MCF 10A (cell line): ENCODE results near the gene KLF9. TPM values are rescaled to one million over a fixed set of nuclear protein-coding genes. Genes with fewer than 3 reads are reported as not detected.

ENCODE experiments used
- BruUV-seq: library from RNA; stranded (reverse); fragments of 400-500 nt; replicated peaks from 2 replicates; lab custom pipeline; 2021; lab: Mats Ljungman, UMichigan
- CTCF ChIA-PET: fragments of 300-600 bp; sonication (Branson Sonifier 250); formaldehyde crosslinking; extraction: SDS; loops from one replicate; lab custom pipeline; 2021; ENCODE audit warnings: antibody characterized with exemption, inconsistent platforms; lab: Yijun Ruan, JAX
- POLR2A ChIA-PET: fragments of 300-600, 350-650 bp; sonication (Branson Sonifier 250); formaldehyde crosslinking; extraction: SDS; loops from one replicate; lab custom pipeline; 2020; ENCODE audit warnings: antibody characterized with exemption, inconsistent platforms; lab: Yijun Ruan, JAX
- DNase-seq: peaks from one replicate; pipeline ENCODE4 v3.0.0-alpha.2; 2018; ENCODE audit not compliant: unreplicated experiment
- H3K27ac Mint-ChIP-seq: one replicate; pipeline ENCODE4 v1.8.0; 2022; ENCODE audit warnings: mild to moderate bottlenecking, low read depth, mixed read lengths; ENCODE audit not compliant: unreplicated experiment
- H3K27me3 Mint-ChIP-seq: one replicate; pipeline ENCODE4 v1.8.0; 2022; ENCODE audit warnings: mixed read lengths; ENCODE audit not compliant: insufficient read depth, unreplicated experiment
- H3K36me3 Mint-ChIP-seq: one replicate; pipeline ENCODE4 v1.8.0; 2022; ENCODE audit warnings: mild to moderate bottlenecking, moderate library complexity, mixed read lengths; ENCODE audit not compliant: insufficient read depth, unreplicated experiment
- H3K4me1 Mint-ChIP-seq: one replicate; pipeline ENCODE4 v1.8.0; 2022; ENCODE audit warnings: mixed read lengths; ENCODE audit not compliant: insufficient read depth, unreplicated experiment
- H3K4me3 Mint-ChIP-seq: one replicate; pipeline ENCODE4 v1.8.0; 2022; ENCODE audit warnings: mild to moderate bottlenecking, moderate library complexity, mixed read lengths; ENCODE audit not compliant: unreplicated experiment
- H3K9me3 Mint-ChIP-seq: one replicate; pipeline ENCODE4 v1.8.0; 2022; ENCODE audit warnings: mixed read lengths; ENCODE audit not compliant: unreplicated experiment
- intact Hi-C: fragments of 100-400 bp; cut with micrococcal nuclease; formaldehyde crosslinking; loops from 2 replicates; pipeline ENCODE4 v1.14.1; 2022
- total RNA-seq: library from RNA; stranded (reverse); gene quantifications from 2 replicates; pipeline ENCODE4 v1.2.3, GENCODE V29; 2022
- TF ChIP-seq, protein P1 (sequence below): fragments of 200-600 bp; IDR thresholded peaks from one replicate; pipeline ENCODE4 v1.8.0; 2022; ENCODE audit warnings: antibody characterized with exemption, mild to moderate bottlenecking; ENCODE audit not compliant: unreplicated experiment

The KLF9 gene
- total RNA-seq, 1 experiment from 2014 or later = 5.9 TPM

DNA sequence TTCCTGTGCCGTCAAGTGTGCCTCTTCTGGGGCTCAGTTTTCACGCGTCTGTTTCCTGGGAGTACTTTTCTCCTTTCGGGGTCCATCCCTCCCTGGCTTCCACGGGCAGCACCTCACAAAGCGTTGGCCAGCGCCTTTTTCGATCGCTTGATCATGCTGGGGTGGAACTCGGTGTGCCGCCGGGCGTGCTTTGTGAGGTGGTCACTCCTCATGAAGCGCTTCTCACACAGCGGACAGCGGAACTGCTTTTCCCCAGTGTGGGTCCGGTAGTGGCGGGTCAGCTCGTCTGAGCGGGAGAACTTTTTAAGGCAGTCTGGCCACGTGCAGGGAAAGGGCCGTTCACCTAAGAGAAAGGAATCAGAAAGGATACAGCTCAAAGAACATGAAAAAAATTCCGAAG lies 26.8 kb downstream of the KLF9 start:
- H3K4me3 Mint-ChIP-seq = no peak overlapping the region
- TF ChIP-seq, protein P1, sequence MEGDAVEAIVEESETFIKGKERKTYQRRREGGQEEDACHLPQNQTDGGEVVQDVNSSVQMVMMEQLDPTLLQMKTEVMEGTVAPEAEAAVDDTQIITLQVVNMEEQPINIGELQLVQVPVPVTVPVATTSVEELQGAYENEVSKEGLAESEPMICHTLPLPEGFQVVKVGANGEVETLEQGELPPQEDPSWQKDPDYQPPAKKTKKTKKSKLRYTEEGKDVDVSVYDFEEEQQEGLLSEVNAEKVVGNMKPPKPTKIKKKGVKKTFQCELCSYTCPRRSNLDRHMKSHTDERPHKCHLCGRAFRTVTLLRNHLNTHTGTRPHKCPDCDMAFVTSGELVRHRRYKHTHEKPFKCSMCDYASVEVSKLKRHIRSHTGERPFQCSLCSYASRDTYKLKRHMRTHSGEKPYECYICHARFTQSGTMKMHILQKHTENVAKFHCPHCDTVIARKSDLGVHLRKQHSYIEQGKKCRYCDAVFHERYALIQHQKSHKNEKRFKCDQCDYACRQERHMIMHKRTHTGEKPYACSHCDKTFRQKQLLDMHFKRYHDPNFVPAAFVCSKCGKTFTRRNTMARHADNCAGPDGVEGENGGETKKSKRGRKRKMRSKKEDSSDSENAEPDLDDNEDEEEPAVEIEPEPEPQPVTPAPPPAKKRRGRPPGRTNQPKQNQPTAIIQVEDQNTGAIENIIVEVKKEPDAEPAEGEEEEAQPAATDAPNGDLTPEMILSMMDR = no peak
- CTCF ChIA-PET = interaction anchor here (0.8 kb wide), 1 partner anchor 35 kb away, joined by 3 read pairs; no protein-coding TSS in a partner anchor
- intact Hi-C loops = no loop called here
- POLR2A ChIA-PET = interaction anchor here (1.3 kb wide), 1 partner anchor 31 kb away, joined by 3 read pairs; no protein-coding TSS in a partner anchor
- peaks cover 36% of the 10 kb centered on the region for H3K36me3 Mint-ChIP-seq
- peaks cover 21% of the 10 kb centered on the region for H3K4me1 Mint-ChIP-seq
- no peaks in the 10 kb centered on the region for H3K27me3 Mint-ChIP-seq
- no peak for DNase-seq
- no peaks in the 10 kb centered on the region for H3K9me3 Mint-ChIP-seq
- no TSS peak for BruUV-seq
- H3K27ac Mint-ChIP-seq = no peak overlapping the region

DNA sequence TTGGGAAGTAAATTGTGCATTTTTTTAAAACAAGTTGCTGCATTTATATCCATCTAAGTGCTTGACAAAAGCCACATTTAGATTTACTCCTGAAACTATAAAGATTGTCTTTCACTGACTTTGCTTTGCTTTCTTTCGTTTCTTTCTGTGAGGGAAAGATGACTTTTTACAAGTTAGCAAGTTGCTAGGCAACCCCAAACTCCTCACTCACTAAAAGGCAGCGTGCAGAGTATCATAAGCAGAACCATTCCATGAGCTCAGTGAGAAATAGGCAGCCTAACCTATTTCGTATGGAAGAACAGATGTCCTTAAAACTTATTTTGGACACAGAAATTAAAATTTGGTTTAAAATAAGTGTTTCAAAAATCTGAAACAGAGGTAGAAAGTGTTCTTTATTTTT lies 29.0 kb downstream of the KLF9 start:
- intact Hi-C loops = no loop called here
- no peak overlapping the region for H3K27ac Mint-ChIP-seq
- peaks cover 11% of the 10 kb centered on the region for H3K4me1 Mint-ChIP-seq
- TF ChIP-seq, protein P1 = no peak
- CTCF ChIA-PET = interaction anchor here (0.6 to 0.7 kb wide), 2 partner anchors 14 to 759 kb away, joined by 3 to 4 read pairs; no protein-coding TSS in a partner anchor
- H3K9me3 Mint-ChIP-seq = no peaks in the 10 kb centered on the region
- peaks cover 36% of the 10 kb centered on the region for H3K36me3 Mint-ChIP-seq
- no TSS peak for BruUV-seq
- no peak for DNase-seq
- POLR2A ChIA-PET = interaction anchor here (0.7 to 1.0 kb wide), 2 partner anchors 10 to 25 kb away, joined by 3 to 6 read pairs; no protein-coding TSS in a partner anchor
- no peak overlapping the region for H3K4me3 Mint-ChIP-seq
- no peaks in the 10 kb centered on the region for H3K27me3 Mint-ChIP-seq

GRCh38 chr9:70382709-70383605 lies 31.5 kb downstream of the KLF9 start:
- no TSS peak for BruUV-seq
- no peaks in the 10 kb centered on the region for H3K4me1 Mint-ChIP-seq
- no peaks in the 10 kb centered on the region for H3K27me3 Mint-ChIP-seq
- H3K27ac Mint-ChIP-seq = no peak overlapping the region
- H3K9me3 Mint-ChIP-seq = no peaks in the 10 kb centered on the region
- TF ChIP-seq, protein P1 = no peak
- H3K4me3 Mint-ChIP-seq = no peak overlapping the region
- CTCF ChIA-PET = interaction anchor here (0.7 to 0.8 kb wide), 2 partner anchors 42 to 313 kb away, joined by 3 read pairs; no protein-coding TSS in a partner anchor
- intact Hi-C loops = no loop called here
- H3K36me3 Mint-ChIP-seq = peaks cover 25% of the 10 kb centered on the region
- DNase-seq = no peak
- POLR2A ChIA-PET = interaction anchor here (0.6 to 1.0 kb wide), 3 partner anchors 32 to 96 kb away, joined by 3 read pairs; no protein-coding TSS in a partner anchor
